ENCODE data around the gene NCAPG2. TPM values are rescaled to one million over a fixed set of nuclear protein-coding genes. Genes with fewer than 3 reads are reported as not detected.

Gene NCAPG2
- total and polyA plus RNA-seq, 2 experiments from 2014 or later, result 38.7 to 91.2 TPM

- no peak for ATAC-seq
- Histone ChIP-seq H3K4me3 (no peak overlapping the region), H2AFZ (no peak overlapping the region), H3K9me2 (ENCODE audit: insufficient read depth) (0 out of 2 replicates have a peak, but pooled peaks cover 3% of the 10 kb centered on the region), H3K4me1 (ENCODE audit: insufficient read depth) (peaks cover 5% of the 10 kb centered on the region; the same call in 1 of the 2 replicates), H3K27me3 (ENCODE audit: insufficient read depth) (peaks cover 27% of the 10 kb centered on the region), H4K20me1 (replicated peaks; ENCODE audit: insufficient read depth) (no peaks in the 10 kb centered on the region; the same call in 1 of the 2 replicates), H3K79me2 (replicated peaks; ENCODE audit: insufficient read depth) (no peaks in the 10 kb centered on the region), H3F3A (replicated peaks; ENCODE audit: low read depth) (0 out of 2 replicates have a peak, but pooled peaks cover 7% of the 10 kb centered on the region), H3K36me3 (ENCODE audit: insufficient read depth) (0 out of 2 replicates have a peak, but pooled peaks cover 4% of the 10 kb centered on the region), H3K4me2 (no peak overlapping the region), H3K27ac (ENCODE audit: low read depth) (no peak overlapping the region)
- Mint-ChIP-seq H3K36me3 (ENCODE audit: low read depth) (peaks cover 21% of the 10 kb centered on the region), H3K27me3 (ENCODE audit: insufficient read depth, low read depth, poor library complexity) (peaks cover 16% of the 10 kb centered on the region), H3K4me3 (no peak overlapping the region), H3K27ac (no peak overlapping the region), H3K4me1 (peaks cover 9% of the 10 kb centered on the region), H3K9me3 (peaks cover 46% of the 10 kb centered on the region)
- no peak for DNase-seq (ENCODE audit: low spot score)
- TF ChIP-seq JUNB (IDR thresholded peaks at IDR 0.05; ENCODE audit: unreplicated experiment), result no peak
- no peak for TF ChIP-seq ZNF114 (CRISPR knock-in tag; IDR thresholded peaks at IDR 0.05)
- no peak for TF ChIP-seq REST (IDR thresholded peaks at IDR 0.05; ENCODE audit: unreplicated experiment)
- no peak for TF ChIP-seq CREB1 (CRISPR knock-in tag; IDR thresholded peaks at IDR 0.05; ENCODE audit: low read depth)
Measured at GRCh38 chr7:158583143-158583542, 121.5 kb downstream of the NCAPG2 start.

- Histone ChIP-seq H4K20me1 (replicated peaks; ENCODE audit: insufficient read depth) (no peaks in the 10 kb centered on the region; the same call in 1 of the 2 replicates), H3K36me3 (ENCODE audit: insufficient read depth) (0 out of 2 replicates have a peak, but pooled peaks cover 4% of the 10 kb centered on the region), H3K4me1 (ENCODE audit: insufficient read depth) (peaks cover 5% of the 10 kb centered on the region; the same call in 1 of the 2 replicates), H3K27ac (ENCODE audit: low read depth) (no peak overlapping the region), H3F3A (replicated peaks; ENCODE audit: low read depth) (0 out of 2 replicates have a peak, but pooled peaks cover 7% of the 10 kb centered on the region), H3K4me2 (no peak overlapping the region), H2AFZ (no peak overlapping the region), H3K79me2 (replicated peaks; ENCODE audit: insufficient read depth) (no peaks in the 10 kb centered on the region), H3K9me2 (ENCODE audit: insufficient read depth) (0 out of 2 replicates have a peak, but pooled peaks cover 3% of the 10 kb centered on the region), H3K4me3 (no peak overlapping the region), H3K27me3 (ENCODE audit: insufficient read depth) (peaks cover 24% of the 10 kb centered on the region)
- TF ChIP-seq ZNF114 (CRISPR knock-in tag; IDR thresholded peaks at IDR 0.05) (no peak), POLR2AphosphoS5 (IDR thresholded peaks at IDR 0.05; ENCODE audit: low read depth) (no peak)
- Mint-ChIP-seq H3K27me3 (ENCODE audit: insufficient read depth, low read depth, poor library complexity) (peaks cover 16% of the 10 kb centered on the region), H3K4me3 (no peak overlapping the region), H3K27ac (no peak overlapping the region), H3K9me3 (peaks cover 52% of the 10 kb centered on the region), H3K4me1 (peaks cover 9% of the 10 kb centered on the region), H3K36me3 (ENCODE audit: low read depth) (peaks cover 21% of the 10 kb centered on the region)
- ATAC-seq, result no peak
- DNase-seq (ENCODE audit: low spot score), result no peak
Measured at GRCh38 chr7:158582089-158582456, 122.5 kb downstream of the NCAPG2 start.

DNA sequence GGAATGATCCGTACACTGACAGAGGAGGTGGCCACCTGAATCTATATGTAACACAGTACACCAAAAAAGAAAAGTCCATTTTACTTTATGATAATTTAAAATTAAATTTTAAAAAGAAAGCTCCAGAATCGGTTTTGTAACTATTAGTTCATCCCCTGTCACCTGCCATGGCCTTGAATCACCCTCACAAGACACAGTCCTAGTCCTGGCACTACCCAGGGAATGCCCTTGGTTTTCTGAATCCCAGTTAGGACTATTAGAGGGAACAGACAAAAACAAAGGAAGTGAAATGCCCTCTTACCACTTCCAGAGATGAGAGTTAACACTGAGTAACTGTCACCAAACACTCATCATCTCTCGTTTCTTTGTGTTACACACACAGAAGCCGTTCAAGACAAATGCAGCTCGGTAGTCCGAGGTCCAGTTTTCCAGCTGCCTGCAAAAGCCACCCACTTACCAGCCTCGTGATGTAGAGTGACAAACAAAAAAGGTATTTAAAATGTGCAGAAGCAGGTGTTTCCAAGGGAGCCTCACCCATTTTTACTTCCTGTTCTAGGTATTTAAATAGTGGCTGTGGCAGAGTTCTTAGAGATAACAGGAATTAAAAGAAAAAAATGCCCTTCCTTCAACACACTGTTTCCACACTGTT, 123.0 kb downstream of the NCAPG2 start:
- DNase-seq (ENCODE audit: low spot score), result no peak
- no peak overlapping the region for H3K4me3 Mint-ChIP-seq
- no peak overlapping the region for H2AFZ ChIP-seq
- ATAC-seq, result no peak
- no peak overlapping the region for H3K4me3 ChIP-seq
- H3K9me2 ChIP-seq (ENCODE audit: insufficient read depth), result 0 out of 2 replicates have a peak, but pooled peaks cover 3% of the 10 kb centered on the region
- H3K27ac Mint-ChIP-seq, result no peak overlapping the region
- H4K20me1 ChIP-seq (replicated peaks; ENCODE audit: insufficient read depth), result no peaks in the 10 kb centered on the region; the same call in 1 of the 2 replicates
- H3K4me2 ChIP-seq, result no peak overlapping the region
- peaks cover 52% of the 10 kb centered on the region for H3K9me3 Mint-ChIP-seq
- H3F3A ChIP-seq (replicated peaks; ENCODE audit: low read depth), result 0 out of 2 replicates have a peak, but pooled peaks cover 7% of the 10 kb centered on the region
- H3K4me1 Mint-ChIP-seq, result peaks cover 9% of the 10 kb centered on the region
- peaks cover 5% of the 10 kb centered on the region; the same call in 1 of the 2 replicates for H3K4me1 ChIP-seq (ENCODE audit: insufficient read depth)
- H3K36me3 ChIP-seq (ENCODE audit: insufficient read depth), result 0 out of 2 replicates have a peak, but pooled peaks cover 4% of the 10 kb centered on the region
- H3K27me3 Mint-ChIP-seq (ENCODE audit: insufficient read depth, low read depth, poor library complexity), result peaks cover 16% of the 10 kb centered on the region
- no peak overlapping the region for H3K27ac ChIP-seq (ENCODE audit: low read depth)
- peaks cover 21% of the 10 kb centered on the region for H3K27me3 ChIP-seq (ENCODE audit: insufficient read depth)
- no peaks in the 10 kb centered on the region for H3K79me2 ChIP-seq (replicated peaks; ENCODE audit: insufficient read depth)
- H3K36me3 Mint-ChIP-seq (ENCODE audit: low read depth), result peaks cover 21% of the 10 kb centered on the region
- TF ChIP-seq CREB1 (CRISPR knock-in tag; IDR thresholded peaks at IDR 0.05; ENCODE audit: low read depth) (no peak), EZH2phosphoT487 (IDR thresholded peaks at IDR 0.05; ENCODE audit: unreplicated experiment) (no peak), JUNB (IDR thresholded peaks at IDR 0.05; ENCODE audit: unreplicated experiment) (no peak), ZNF114 (CRISPR knock-in tag; IDR thresholded peaks at IDR 0.05) (no peak), STAT1 (IDR thresholded peaks at IDR 0.05; ENCODE audit: unreplicated experiment) (no peak)

Data from GM23338 (cell line).